Measurements from ENCODE around the gene TSG101. TPM values are rescaled to one million over a fixed set of nuclear protein-coding genes. Genes with fewer than 3 reads are reported as not detected.

The TSG101 gene
- total and polyA plus RNA-seq, 2 experiments from 2014 or later: 117 to 152 TPM

- Histone ChIP-seq H3K27me3 (peaks cover 3% of the 10 kb centered on the region), H3K4me3 (no peak within 1 kb of the TSS), H3K27ac (no peak within 1 kb of the TSS), H3K4me1 (ENCODE audit: low read depth) (no peaks in the 10 kb centered on the region), H3K9me3 (ENCODE audit: low read depth) (no peaks in the 10 kb centered on the region), H3K36me3 (no peaks in the 10 kb centered on the region)
- TF ChIP-seq CTCF (IDR thresholded peaks at IDR 0.05; ENCODE audit: low read depth, low read length): no peak
- no peak for DNase-seq (ENCODE audit: low read depth in 1 of 2, low spot score in 1 of 2)
These were observed 70.9 kb downstream of the TSG101 start, which contains the start of gene LDHAL6A for GRCh38 chr11:18455686-18456372. LDHAL6A (plus strand) TSS chr11:18455856; CDS start chr11:18456681, 825 bp downstream.

GRCh38 chr11:18452927-18453326, 73.8 kb downstream of the TSG101 start:
- TF ChIP-seq CTCF (IDR thresholded peaks at IDR 0.05; ENCODE audit: low read depth, low read length): no peak
- H3K4me3 ChIP-seq: no peak overlapping the region
- DNase-seq (ENCODE audit: low read depth in 1 of 2, low spot score in 1 of 2): no peak
- H3K9me3 ChIP-seq (ENCODE audit: low read depth): no peaks in the 10 kb centered on the region
- peaks cover 3% of the 10 kb centered on the region for H3K27me3 ChIP-seq
- no peak overlapping the region for H3K27ac ChIP-seq
- no peaks in the 10 kb centered on the region for H3K36me3 ChIP-seq
- H3K4me1 ChIP-seq (ENCODE audit: low read depth): no peaks in the 10 kb centered on the region

GRCh38 chr11:18449251-18449650, 77.5 kb downstream of the TSG101 start:
- H3K9me3 ChIP-seq (ENCODE audit: low read depth): no peaks in the 10 kb centered on the region
- H3K4me3 ChIP-seq: no peak overlapping the region
- H3K27me3 ChIP-seq: peaks cover 3% of the 10 kb centered on the region
- no peaks in the 10 kb centered on the region for H3K4me1 ChIP-seq (ENCODE audit: low read depth)
- H3K36me3 ChIP-seq: no peaks in the 10 kb centered on the region
- no peak for DNase-seq (ENCODE audit: low read depth in 1 of 2, low spot score in 1 of 2)
- TF ChIP-seq CTCF (IDR thresholded peaks at IDR 0.05; ENCODE audit: low read depth, low read length): no peak
- H3K27ac ChIP-seq: no peak overlapping the region

- DNase-seq (ENCODE audit: low read depth in 1 of 2, low spot score in 1 of 2): no peak
- Histone ChIP-seq H3K4me1 (ENCODE audit: low read depth) (no peaks in the 10 kb centered on the region), H3K4me3 (no peak overlapping the region), H3K36me3 (no peaks in the 10 kb centered on the region), H3K27ac (no peak overlapping the region), H3K9me3 (ENCODE audit: low read depth) (no peaks in the 10 kb centered on the region), H3K27me3 (no peaks in the 10 kb centered on the region)
- TF ChIP-seq CTCF (IDR thresholded peaks at IDR 0.05; ENCODE audit: low read depth, low read length): no peak
These were observed 88.1 kb downstream of the TSG101 start for GRCh38 chr11:18438691-18439090.

Other genes starting within 250 kb of the TSG101 start
- 7.3 and 10.3 TPM in 2 replicates for gene HPS5, start 204.8 kb downstream of the TSG101 start, total RNA-seq
- 9.5 and 12.1 TPM in 2 replicates for gene HPS5, start 204.8 kb downstream of the TSG101 start, polyA plus RNA-seq
- 20.6 and 24.6 TPM in 2 replicates for gene GTF2H1, start 204.4 kb downstream of the TSG101 start, total RNA-seq
- gene GTF2H1, start 204.4 kb downstream of the TSG101 start, polyA plus RNA-seq: 25.8 and 26.1 TPM in 2 replicates
- 1,055 and 1,613 TPM in 2 replicates for gene LDHA, start 132.4 kb downstream of the TSG101 start, total RNA-seq
- 3,082 and 3,925 TPM in 2 replicates for gene LDHA, start 132.4 kb downstream of the TSG101 start, polyA plus RNA-seq
- not detected in 2 replicates for gene LDHC, start 114.6 kb downstream of the TSG101 start, total RNA-seq
- gene LDHC, start 114.6 kb downstream of the TSG101 start, polyA plus RNA-seq: not detected in 2 replicates
- not detected in 2 replicates for gene LDHAL6A, start 71.1 kb downstream of the TSG101 start, total RNA-seq
- gene LDHAL6A, start 71.1 kb downstream of the TSG101 start, polyA plus RNA-seq: 0.12 TPM in 1 of 2 replicates, not detected in the other
- 6.3 and 13.1 TPM in 2 replicates for gene UEVLD, start 61.8 kb upstream of the TSG101 start, total RNA-seq
- gene UEVLD, start 61.8 kb upstream of the TSG101 start, polyA plus RNA-seq: 9.4 and 18.6 TPM in 2 replicates
- gene MISFA, start 72.8 kb upstream of the TSG101 start, total RNA-seq: 3.6 and 4.9 TPM in 2 replicates
- gene MISFA, start 72.8 kb upstream of the TSG101 start, polyA plus RNA-seq: 4.0 and 6.1 TPM in 2 replicates
- 13.4 and 14.3 TPM in 2 replicates for gene SPTY2D1, start 107.4 kb upstream of the TSG101 start, total RNA-seq
- gene SPTY2D1, start 107.4 kb upstream of the TSG101 start, polyA plus RNA-seq: 4.3 and 6.6 TPM in 2 replicates
- 3.4 and 4.1 TPM in 2 replicates for gene TMEM86A, start 171.8 kb upstream of the TSG101 start, total RNA-seq
- gene TMEM86A, start 171.8 kb upstream of the TSG101 start, polyA plus RNA-seq: 4.1 and 5.2 TPM in 2 replicates
- gene IGSF22, start 199.2 kb upstream of the TSG101 start, total RNA-seq: 0.03 and 0.32 TPM in 2 replicates
- 0.64 and 0.82 TPM in 2 replicates for gene IGSF22, start 199.2 kb upstream of the TSG101 start, polyA plus RNA-seq

All from cardiac muscle cell (in vitro differentiated cells and primary cell).